CD4-positive, alpha-beta memory T cell (primary cell): ENCODE data around the gene ZNF708. TPM values are rescaled to one million over a fixed set of nuclear protein-coding genes. Genes with fewer than 3 reads are reported as not detected.

Experiments used
- CTCF ChIA-PET: fragments of 350-600 bp; sonication (Branson Sonifier 250); formaldehyde crosslinking; loops from one replicate; lab custom pipeline; 2021; ENCODE audit warnings: inconsistent platforms; ENCODE audit not compliant: partially characterized antibody; lab: Charles Lee
- POLR2A ChIA-PET: fragments of 350-600 bp; sonication (Branson Sonifier 250); formaldehyde crosslinking; loops from one replicate; lab custom pipeline; 2021; ENCODE audit not compliant: partially characterized antibody; lab: Charles Lee
- DNase-seq, 5 donors: peaks; one replicate each; pipeline versions ENCODE4 v3.0.0 to v3.0.0-alpha.2; 2020 to 2022; ENCODE audit warnings: mixed read lengths in 1 of 5
- H3K27ac ChIP-seq: one replicate; pipeline ENCODE4 v1.7.0; 2013; ENCODE audit warnings: low read depth, low read length
- H3K27me3 ChIP-seq: 2 replicates; pipeline ENCODE4 v1.7.0; 2013; ENCODE audit warnings: mild to moderate bottlenecking, low read length, moderate library complexity; ENCODE audit not compliant: insufficient read depth
- H3K36me3 ChIP-seq: 2 replicates; pipeline ENCODE4 v1.7.0; 2013; ENCODE audit warnings: mild to moderate bottlenecking, low read length, moderate library complexity; ENCODE audit not compliant: insufficient read depth
- H3K4me1 ChIP-seq: 2 replicates; pipeline ENCODE4 v1.7.0; 2013; ENCODE audit warnings: mild to moderate bottlenecking, low read length, moderate library complexity; ENCODE audit not compliant: insufficient read depth
- H3K4me3 ChIP-seq, 2 donors: one replicate each; pipeline ENCODE4 v1.7.0; 2013; ENCODE audit warnings: low read length in 2 of 2, mild to moderate bottlenecking in 1 of 2
- H3K9me3 ChIP-seq, 2 donors: one replicate each; pipeline ENCODE4 v1.7.0; 2013; ENCODE audit warnings: low read length in 2 of 2, control low read depth in 1 of 2; ENCODE audit not compliant: control insufficient read depth in 1 of 2
- H3K27ac Mint-ChIP-seq, 7 donors: one replicate each; pipeline ENCODE4 v1.8.0; 2020 to 2021; ENCODE audit warnings: mixed read lengths in 7 of 7, mild to moderate bottlenecking in 6 of 7, inconsistent platforms in 3 of 7, moderate library complexity in 3 of 7
- H3K27me3 Mint-ChIP-seq, 2 donors: one replicate each; pipeline ENCODE4 v1.8.0; 2020 to 2021; ENCODE audit warnings: mixed read lengths in 2 of 2
- H3K36me3 Mint-ChIP-seq, 2 donors: one replicate each; pipeline ENCODE4 v1.8.0; 2020 to 2021; ENCODE audit warnings: mixed read lengths in 2 of 2, inconsistent platforms in 1 of 2, mild to moderate bottlenecking in 1 of 2
- H3K4me1 Mint-ChIP-seq, 4 donors: one replicate each; pipeline ENCODE4 v1.8.0; 2020 to 2021; ENCODE audit warnings: mixed read lengths in 4 of 4, mild to moderate bottlenecking in 1 of 4
- H3K4me3 Mint-ChIP-seq, 8 donors: one replicate each; pipeline ENCODE4 v1.8.0; 2020 to 2021; ENCODE audit warnings: mixed read lengths in 8 of 8, mild to moderate bottlenecking in 7 of 8, moderate library complexity in 6 of 8, inconsistent platforms in 3 of 8
- H3K9me3 Mint-ChIP-seq, 8 donors: one replicate each; pipeline ENCODE4 v1.8.0; 2020 to 2021; ENCODE audit warnings: mixed read lengths in 8 of 8, mild to moderate bottlenecking in 5 of 8, inconsistent platforms in 3 of 8, moderate library complexity in 1 of 8
- intact Hi-C: fragments of 100-400 bp; cut with micrococcal nuclease; formaldehyde crosslinking; loops from one replicate; pipeline ENCODE4 v1.15.1; 2023
- polyA plus RNA-seq, 2 donors: library from polyadenylated mRNA; unstranded; fragments of 300-500 nt; fragmentation: Illumina TruSeq; gene quantifications; one replicate each; pipeline ENCODE4 v1.2.3, GENCODE V29; 2021
- total RNA-seq, 2 experiments: library from RNA; stranded (reverse); gene quantifications; one replicate each; pipeline ENCODE4 v1.2.3, GENCODE V29; 2021

The ZNF708 gene
- total and polyA plus RNA-seq, 4 experiments from 2014 or later, result 6.6 to 44.2 (median 27.3) TPM

DNA sequence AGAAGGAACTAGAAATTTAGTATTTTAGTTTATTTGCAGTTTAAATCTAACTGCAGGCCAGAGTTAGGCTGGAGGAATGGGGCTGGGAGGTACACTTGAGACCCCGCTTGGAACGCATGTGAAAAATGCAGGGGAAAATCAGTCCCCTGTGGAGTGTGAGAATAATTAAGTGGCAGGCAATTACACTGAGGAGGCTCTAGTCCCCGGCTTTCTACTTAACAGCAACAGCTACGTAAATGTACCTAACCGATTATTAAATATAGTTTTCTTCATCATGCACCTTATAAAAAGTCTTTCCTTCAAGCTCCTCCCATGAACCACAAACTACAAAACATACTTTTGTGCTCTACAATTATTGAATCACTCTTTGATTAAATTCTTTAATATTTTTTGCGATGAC, 804 bp downstream of the ZNF708 start:
- DNase-seq, result peak in 1 of 5 donors; percentile 23
- Mint-ChIP-seq H3K4me3 (peak overlapping the region; percentile 98 to 99 (median 99)), H3K27ac (peak overlapping the region; percentile 98 to 100 (median 99)), H3K36me3 (peaks cover 24 to 47% of the 10 kb centered on the region in 2 donors), H3K4me1 (peaks cover 30 to 52% (median 38%) of the 10 kb centered on the region in 4 donors), H3K27me3 (no peaks in the 10 kb centered on the region), H3K9me3 (peaks cover 0 to 17% (median 6%) of the 10 kb centered on the region in 8 donors)
- no peaks in the 10 kb centered on the region for H3K27me3 ChIP-seq
- intact Hi-C loops, result loop anchor here (5.0 kb wide), 1 partner anchor 179 kb away; the partner anchor contains the start of gene ZNF429
- H3K4me3 ChIP-seq, result peak overlapping the region; percentile 92 to 93
- peak overlapping the region; percentile 94 for H3K27ac ChIP-seq
- H3K36me3 ChIP-seq, result no peaks in the 10 kb centered on the region
- ChIA-PET CTCF (interaction anchor here (1.1 to 2.1 kb wide), 3 partner anchors 11 to 155 kb away, joined by 3 to 9 read pairs (median 4); partner anchors contain the start of gene ZNF738), POLR2A (interaction anchor here (0.6 to 2.6 kb wide), 21 partner anchors 10 to 1463 kb away, joined by 3 to 44 read pairs (median 6); partner anchors contain the start of genes ZNF100, ZNF253, ZNF257 and ZNF429)
- H3K9me3 ChIP-seq, result no peaks in the 10 kb centered on the region
- H3K4me1 ChIP-seq, result peaks cover 33% of the 10 kb centered on the region

DNA sequence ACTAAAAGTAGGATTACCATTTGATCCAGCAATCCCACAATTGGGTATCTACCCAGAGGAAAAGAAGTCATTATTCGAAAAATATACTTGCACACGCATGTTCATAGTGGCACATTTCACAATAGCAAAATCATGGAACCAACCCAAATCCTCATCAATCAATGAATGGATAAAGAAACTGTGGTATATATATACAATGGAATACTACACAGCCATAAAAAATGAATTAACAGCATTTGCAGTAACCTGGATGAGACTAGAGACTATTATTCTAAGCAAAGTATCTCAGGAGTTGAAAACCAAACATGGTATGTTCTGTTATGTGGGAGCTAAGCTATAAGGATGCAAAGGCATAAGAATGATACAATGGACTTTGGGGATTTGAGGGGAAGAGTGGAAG, 3.0 kb downstream of the ZNF708 start:
- ChIA-PET CTCF (no interaction called here), POLR2A (interaction anchor here (1.3 kb wide), 1 partner anchor 71 kb away, joined by 3 read pairs; the partner anchor contains the start of gene ZNF493)
- Mint-ChIP-seq H3K36me3 (peaks cover 28 to 58% of the 10 kb centered on the region in 2 donors), H3K4me3 (peak overlapping the region in 6 of 8 donors; percentile 33 to 66 (median 62)), H3K9me3 (peaks cover 0 to 24% (median 4%) of the 10 kb centered on the region in 8 donors), H3K27ac (peak overlapping the region in 3 of 7 donors; percentile 30 to 52 (median 37)), H3K27me3 (no peaks in the 10 kb centered on the region), H3K4me1 (peaks cover 44 to 74% (median 55%) of the 10 kb centered on the region in 4 donors)
- DNase-seq, result no peak
- no peak overlapping the region for H3K4me3 ChIP-seq
- intact Hi-C loops, result loop anchor here (5.0 kb wide), 1 partner anchor 181 kb away; the partner anchor contains the start of gene ZNF429
- H3K27ac ChIP-seq, result no peak overlapping the region
- H3K9me3 ChIP-seq, result no peaks in the 10 kb centered on the region
- H3K4me1 ChIP-seq, result peaks cover 43% of the 10 kb centered on the region
- no peaks in the 10 kb centered on the region for H3K36me3 ChIP-seq
- H3K27me3 ChIP-seq, result no peaks in the 10 kb centered on the region

DNA sequence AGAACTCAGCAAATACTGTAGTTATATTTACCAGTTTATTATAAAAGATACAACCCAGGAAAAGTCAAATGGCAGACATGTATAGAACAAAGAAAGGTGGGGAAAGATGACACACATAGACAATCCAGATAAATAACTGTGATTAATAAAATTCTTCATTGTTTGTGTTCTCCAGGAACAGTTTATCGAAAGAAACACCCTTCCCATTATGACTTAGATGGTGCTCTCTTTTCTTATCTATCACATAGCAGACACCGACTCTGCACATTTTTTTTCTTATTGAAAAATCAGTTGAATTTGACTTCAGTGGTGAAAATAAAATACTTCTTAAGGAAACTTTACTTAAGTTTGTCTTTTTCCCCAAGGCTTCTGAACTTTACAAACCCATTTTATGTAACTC, 6.2 kb downstream of the ZNF708 start:
- H3K9me3 Mint-ChIP-seq, result peaks cover 0 to 38% (median 4%) of the 10 kb centered on the region in 8 donors
- Histone ChIP-seq H3K4me3 (no peak overlapping the region), H3K36me3 (no peaks in the 10 kb centered on the region), H3K27ac (no peak overlapping the region), H3K27me3 (no peaks in the 10 kb centered on the region), H3K9me3 (peaks cover 0 to 4% of the 10 kb centered on the region in 2 donors), H3K4me1 (peaks cover 45% of the 10 kb centered on the region)
- no peak overlapping the region for H3K4me3 Mint-ChIP-seq
- CTCF ChIA-PET, result interaction anchor here (1.3 kb wide), 1 partner anchor 38 kb away, joined by 3 read pairs; no protein-coding TSS in a partner anchor
- DNase-seq, result no peak
- POLR2A ChIA-PET, result no interaction called here
- H3K36me3 Mint-ChIP-seq, result peaks cover 30 to 55% of the 10 kb centered on the region in 2 donors
- intact Hi-C loops, result no loop called here
- peaks cover 52 to 73% (median 63%) of the 10 kb centered on the region in 4 donors for H3K4me1 Mint-ChIP-seq
- H3K27ac Mint-ChIP-seq, result peak overlapping the region in 2 of 7 donors; percentile 6 to 68
- H3K27me3 Mint-ChIP-seq, result no peaks in the 10 kb centered on the region

DNA sequence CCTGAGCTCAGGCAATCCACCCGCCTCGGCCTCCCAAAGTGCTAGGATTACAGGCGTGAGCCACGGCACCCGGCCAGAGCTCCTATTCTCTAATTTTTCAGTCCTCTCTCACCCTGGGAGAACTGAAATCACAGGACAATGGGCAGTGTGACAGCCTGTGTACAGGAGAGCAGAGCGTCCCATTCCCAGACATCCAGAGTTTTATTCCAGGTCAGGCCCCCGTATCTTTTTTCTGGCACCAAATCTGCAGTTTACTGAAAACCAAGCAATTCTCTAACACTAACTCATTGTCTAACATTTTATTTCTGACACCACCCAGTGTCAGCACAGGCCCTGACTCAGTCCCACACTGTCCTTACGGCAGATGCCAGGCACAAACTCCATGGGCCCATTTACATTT, 6.7 kb downstream of the ZNF708 start:
- Mint-ChIP-seq H3K27ac (peak overlapping the region in 2 of 7 donors; percentile 36 to 46), H3K36me3 (peaks cover 28 to 55% of the 10 kb centered on the region in 2 donors), H3K9me3 (peaks cover 0 to 41% (median 4%) of the 10 kb centered on the region in 8 donors), H3K4me1 (peaks cover 51 to 73% (median 63%) of the 10 kb centered on the region in 4 donors), H3K27me3 (no peaks in the 10 kb centered on the region), H3K4me3 (peak overlapping the region in 1 of 8 donors; percentile 34)
- Histone ChIP-seq H3K4me3 (no peak overlapping the region), H3K9me3 (peaks cover 0 to 4% of the 10 kb centered on the region in 2 donors), H3K27ac (no peak overlapping the region), H3K27me3 (no peaks in the 10 kb centered on the region), H3K36me3 (no peaks in the 10 kb centered on the region), H3K4me1 (peaks cover 45% of the 10 kb centered on the region)
- POLR2A ChIA-PET, result no interaction called here
- CTCF ChIA-PET, result interaction anchor here (0.6 kb wide), 1 partner anchor 1236 kb away, joined by 3 read pairs; no protein-coding TSS in a partner anchor
- intact Hi-C loops, result no loop called here
- DNase-seq, result no peak

DNA sequence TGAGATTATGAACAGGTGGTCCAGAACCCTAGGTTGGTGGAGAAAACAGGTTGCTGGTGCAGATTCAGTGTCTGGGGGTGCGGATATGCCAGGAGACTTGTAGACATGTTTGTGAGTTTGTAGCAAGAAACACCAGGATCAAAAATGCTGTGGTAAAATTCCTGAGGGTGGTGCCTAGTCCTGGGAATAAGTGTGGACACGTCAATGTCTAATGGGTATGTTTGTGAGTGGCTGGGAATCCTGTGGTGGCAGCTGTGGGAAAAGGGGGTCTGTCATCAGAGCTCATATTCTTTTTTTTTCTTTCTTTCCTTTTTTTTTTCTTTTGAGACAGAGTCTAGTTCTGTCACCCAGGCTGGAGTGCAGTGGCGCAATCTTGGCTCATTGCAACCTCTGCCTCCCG, 7.2 kb downstream of the ZNF708 start:
- intact Hi-C loops, result no loop called here
- Mint-ChIP-seq H3K36me3 (peaks cover 30 to 56% of the 10 kb centered on the region in 2 donors), H3K9me3 (peaks cover 0 to 44% (median 4%) of the 10 kb centered on the region in 8 donors), H3K27ac (peak overlapping the region in 3 of 7 donors; percentile 13 to 62 (median 33)), H3K4me3 (peak overlapping the region in 4 of 8 donors; percentile 4 to 39 (median 25)), H3K4me1 (peaks cover 52 to 74% (median 65%) of the 10 kb centered on the region in 4 donors), H3K27me3 (no peaks in the 10 kb centered on the region)
- no peak overlapping the region for H3K27ac ChIP-seq
- CTCF ChIA-PET, result interaction anchor here (0.6 kb wide), 1 partner anchor 1236 kb away, joined by 3 read pairs; no protein-coding TSS in a partner anchor
- POLR2A ChIA-PET, result no interaction called here
- H3K36me3 ChIP-seq, result no peaks in the 10 kb centered on the region
- no peak overlapping the region for H3K4me3 ChIP-seq
- H3K9me3 ChIP-seq, result peaks cover 0 to 4% of the 10 kb centered on the region in 2 donors
- H3K27me3 ChIP-seq, result no peaks in the 10 kb centered on the region
- peaks cover 46% of the 10 kb centered on the region for H3K4me1 ChIP-seq
- no peak for DNase-seq

DNA sequence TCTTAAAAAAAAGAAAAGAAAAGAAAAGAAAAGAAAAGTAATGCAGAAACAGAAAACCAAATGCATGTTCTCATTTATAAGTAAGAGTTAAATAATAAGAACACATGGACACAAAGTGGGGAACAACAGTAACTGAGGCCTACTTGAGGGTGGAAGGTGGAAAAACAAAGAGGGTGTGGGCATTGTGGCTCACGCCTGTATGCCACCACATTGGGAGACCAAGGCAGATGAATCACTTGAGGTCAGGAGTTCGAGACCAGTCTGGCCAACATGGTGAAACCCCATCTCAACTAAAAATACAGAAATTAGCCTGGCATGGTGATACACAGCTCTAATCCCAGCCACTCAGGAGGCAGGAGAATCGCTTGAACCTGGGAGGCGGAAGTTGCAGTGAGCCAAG, 8.1 kb downstream of the ZNF708 start:
- Histone ChIP-seq H3K27ac (no peak overlapping the region), H3K36me3 (no peaks in the 10 kb centered on the region), H3K4me3 (no peak overlapping the region), H3K4me1 (peaks cover 46% of the 10 kb centered on the region), H3K27me3 (no peaks in the 10 kb centered on the region), H3K9me3 (peaks cover 0 to 4% of the 10 kb centered on the region in 2 donors)
- Mint-ChIP-seq H3K9me3 (peaks cover 0 to 39% (median 1%) of the 10 kb centered on the region in 8 donors), H3K27ac (peak overlapping the region in 6 of 7 donors; percentile 25 to 73 (median 61)), H3K4me1 (peaks cover 49 to 72% (median 60%) of the 10 kb centered on the region in 4 donors), H3K4me3 (peak overlapping the region in 3 of 8 donors; percentile 6 to 25 (median 16)), H3K36me3 (peaks cover 24 to 49% of the 10 kb centered on the region in 2 donors), H3K27me3 (no peaks in the 10 kb centered on the region)
- POLR2A ChIA-PET, result no interaction called here
- intact Hi-C loops, result no loop called here
- CTCF ChIA-PET, result no interaction called here
- DNase-seq, result no peak

DNA sequence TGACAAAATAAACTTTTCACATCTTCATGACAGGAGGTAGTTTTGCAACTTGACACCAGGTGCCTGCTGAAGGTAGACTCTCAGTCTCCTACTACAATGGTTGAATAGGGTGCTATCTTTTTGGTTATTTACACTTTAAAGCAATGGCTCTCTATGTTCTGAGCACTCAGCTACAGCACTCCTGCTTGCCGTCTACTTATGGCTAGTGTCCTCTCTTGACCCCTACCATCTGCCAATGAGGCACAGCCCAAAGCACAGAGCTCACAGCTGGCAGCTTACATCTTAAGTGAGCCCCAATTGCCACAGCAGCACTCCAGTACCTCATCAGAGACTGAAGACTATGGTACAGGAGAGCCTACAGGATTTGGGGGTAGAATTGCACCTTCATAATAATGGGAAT, 11.4 kb downstream of the ZNF708 start:
- no peak overlapping the region for H3K27ac ChIP-seq
- no peak overlapping the region for H3K4me3 ChIP-seq
- intact Hi-C loops, result no loop called here
- Mint-ChIP-seq H3K27ac (peak overlapping the region in 1 of 7 donors; percentile 35), H3K9me3 (peaks cover 0 to 33% (median 0%) of the 10 kb centered on the region in 8 donors), H3K4me1 (peaks cover 39 to 64% (median 51%) of the 10 kb centered on the region in 4 donors), H3K27me3 (no peaks in the 10 kb centered on the region), H3K4me3 (peak overlapping the region in 1 of 8 donors; percentile 6), H3K36me3 (peaks cover 17 to 35% of the 10 kb centered on the region in 2 donors)
- CTCF ChIA-PET, result interaction anchor here (1.0 to 1.3 kb wide), 3 partner anchors 11 to 187 kb away, joined by 3 read pairs; partner anchors contain the start of gene ZNF708
- POLR2A ChIA-PET, result interaction anchor here (3.9 kb wide), 1 partner anchor 11 kb away, joined by 16 read pairs; the partner anchor contains the start of gene ZNF708
- H3K36me3 ChIP-seq, result no peaks in the 10 kb centered on the region
- peaks cover 23% of the 10 kb centered on the region for H3K4me1 ChIP-seq
- no peak for DNase-seq
- H3K27me3 ChIP-seq, result no peaks in the 10 kb centered on the region
- peaks cover 0 to 4% of the 10 kb centered on the region in 2 donors for H3K9me3 ChIP-seq
